Measurements from ENCODE around the gene VWDE.

Gene VWDE

DNA sequence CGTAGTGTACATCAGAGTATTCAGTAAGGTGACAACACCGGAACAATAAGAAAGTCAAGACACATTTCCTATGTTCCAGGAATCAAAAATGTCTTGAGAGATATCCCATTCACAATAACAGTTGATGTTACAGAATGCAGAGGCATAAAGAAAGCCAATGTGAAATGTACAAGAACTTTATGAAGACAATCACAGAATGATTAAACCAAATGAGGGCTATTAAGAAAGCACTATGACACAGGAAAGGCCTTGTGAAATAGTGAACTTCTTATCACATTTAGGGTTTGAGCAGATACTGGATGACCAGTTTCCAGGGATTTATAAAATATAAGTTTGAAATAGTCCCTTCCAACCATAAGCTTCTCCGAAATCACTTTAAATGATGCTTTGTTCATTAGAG is 52.7 kb downstream of the VWDE start:
- TF ChIP-seq, protein P1, sequence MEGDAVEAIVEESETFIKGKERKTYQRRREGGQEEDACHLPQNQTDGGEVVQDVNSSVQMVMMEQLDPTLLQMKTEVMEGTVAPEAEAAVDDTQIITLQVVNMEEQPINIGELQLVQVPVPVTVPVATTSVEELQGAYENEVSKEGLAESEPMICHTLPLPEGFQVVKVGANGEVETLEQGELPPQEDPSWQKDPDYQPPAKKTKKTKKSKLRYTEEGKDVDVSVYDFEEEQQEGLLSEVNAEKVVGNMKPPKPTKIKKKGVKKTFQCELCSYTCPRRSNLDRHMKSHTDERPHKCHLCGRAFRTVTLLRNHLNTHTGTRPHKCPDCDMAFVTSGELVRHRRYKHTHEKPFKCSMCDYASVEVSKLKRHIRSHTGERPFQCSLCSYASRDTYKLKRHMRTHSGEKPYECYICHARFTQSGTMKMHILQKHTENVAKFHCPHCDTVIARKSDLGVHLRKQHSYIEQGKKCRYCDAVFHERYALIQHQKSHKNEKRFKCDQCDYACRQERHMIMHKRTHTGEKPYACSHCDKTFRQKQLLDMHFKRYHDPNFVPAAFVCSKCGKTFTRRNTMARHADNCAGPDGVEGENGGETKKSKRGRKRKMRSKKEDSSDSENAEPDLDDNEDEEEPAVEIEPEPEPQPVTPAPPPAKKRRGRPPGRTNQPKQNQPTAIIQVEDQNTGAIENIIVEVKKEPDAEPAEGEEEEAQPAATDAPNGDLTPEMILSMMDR (IDR thresholded peaks at IDR 0.05; ENCODE audit: extremely low read depth, insufficient read depth, missing control alignments): no peak
- no peak for DNase-seq (ENCODE audit: low spot score)
- in situ Hi-C loops (cut with MboI; ENCODE audit: low pct_unique_long_range_greater_than_20kb, low sequenced_read_pairs, unreplicated experiment): no loop called here

DNA sequence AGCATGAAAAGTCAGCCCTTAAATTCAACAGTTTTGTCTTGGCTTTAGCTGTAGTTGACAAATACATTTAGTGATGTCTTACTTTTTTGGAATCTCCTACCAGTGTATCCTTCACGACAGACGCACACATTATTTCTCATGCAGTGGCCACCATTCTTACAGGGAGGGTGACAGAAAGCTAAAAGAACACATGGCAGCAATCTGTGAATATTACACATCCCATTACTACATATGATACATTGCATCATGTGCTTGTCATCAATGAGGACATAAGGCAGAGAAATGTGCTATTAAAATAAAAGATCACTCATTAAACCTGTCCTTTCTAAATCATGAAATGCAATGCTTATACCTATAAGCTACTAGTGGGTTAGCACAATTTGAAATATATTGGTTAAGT is 66.6 kb downstream of the VWDE start:
- in situ Hi-C loops (cut with MboI; ENCODE audit: low pct_unique_long_range_greater_than_20kb, low sequenced_read_pairs, unreplicated experiment): no loop called here
- TF ChIP-seq, protein P1 (IDR thresholded peaks at IDR 0.05; ENCODE audit: extremely low read depth, insufficient read depth, missing control alignments): no peak
- DNase-seq (ENCODE audit: low spot score): no peak

DNA sequence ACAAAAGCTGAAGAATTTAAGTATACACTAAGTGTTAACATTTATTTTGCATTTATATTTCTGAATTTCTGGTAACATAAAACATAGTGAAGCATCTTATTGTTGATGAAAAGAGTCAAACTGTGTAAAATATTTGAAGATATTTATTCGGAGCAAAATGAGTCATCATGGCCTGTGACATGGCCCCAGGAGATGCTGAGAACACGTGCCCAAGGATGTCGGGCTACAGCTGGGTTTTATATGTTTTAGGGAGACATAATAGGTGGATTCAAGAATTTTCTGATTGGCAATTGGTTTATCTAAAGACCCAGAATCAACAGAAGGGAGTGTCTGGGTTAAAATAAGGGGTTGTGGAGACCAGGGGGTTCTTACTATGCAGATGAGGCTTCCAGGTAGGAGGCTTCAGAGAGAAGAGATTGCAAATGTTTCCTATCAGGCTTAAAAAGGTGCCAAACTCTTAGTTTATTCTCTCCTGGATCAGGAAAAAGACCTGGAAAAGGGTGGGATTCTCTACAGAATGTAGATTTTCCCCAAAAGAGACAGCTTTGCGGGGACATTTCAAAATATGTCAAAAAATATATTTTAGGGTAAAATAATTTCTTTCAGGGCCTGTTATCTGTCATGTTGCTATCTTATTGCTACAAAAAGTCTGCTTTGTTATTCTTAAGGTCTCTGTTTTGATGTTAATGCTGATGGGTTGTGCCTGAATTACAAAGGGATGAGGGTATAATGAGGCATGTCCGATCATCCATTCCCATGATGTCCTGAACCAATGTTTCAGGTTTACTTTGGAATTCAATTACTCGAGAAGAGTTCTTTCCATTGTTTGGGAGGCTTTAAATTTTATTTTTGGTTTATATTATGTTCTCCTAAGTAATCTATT is 74.5 kb downstream of the VWDE start:
- in situ Hi-C loops (cut with MboI; ENCODE audit: low pct_unique_long_range_greater_than_20kb, low sequenced_read_pairs, unreplicated experiment): no loop called here
- TF ChIP-seq, protein P1 (IDR thresholded peaks at IDR 0.05; ENCODE audit: extremely low read depth, insufficient read depth, missing control alignments): no peak
- no peak for DNase-seq (ENCODE audit: low spot score)

DNA sequence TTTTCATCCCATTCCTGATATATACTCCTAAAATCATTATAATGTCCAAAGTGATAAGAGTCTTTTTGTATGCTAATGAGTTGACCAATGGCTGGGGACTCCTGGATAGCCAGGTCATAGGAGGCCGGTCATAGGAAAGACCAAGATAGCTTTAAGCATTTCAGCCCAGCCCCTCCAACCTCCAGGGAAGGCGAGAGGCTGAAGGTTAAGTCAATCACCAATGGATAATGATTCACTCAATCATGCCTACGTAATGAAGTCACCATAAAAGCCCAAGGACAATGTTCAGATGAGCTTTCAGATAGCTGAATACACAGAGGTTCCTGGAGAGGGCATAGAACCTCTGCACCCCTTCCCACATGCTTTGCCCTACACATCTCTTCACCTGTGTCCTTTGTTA is 75.7 kb downstream of the VWDE start:
- DNase-seq (ENCODE audit: low spot score): no peak
- in situ Hi-C loops (cut with MboI; ENCODE audit: low pct_unique_long_range_greater_than_20kb, low sequenced_read_pairs, unreplicated experiment): no loop called here
- TF ChIP-seq, protein P1 (IDR thresholded peaks at IDR 0.05; ENCODE audit: extremely low read depth, insufficient read depth, missing control alignments): no peak

DNA sequence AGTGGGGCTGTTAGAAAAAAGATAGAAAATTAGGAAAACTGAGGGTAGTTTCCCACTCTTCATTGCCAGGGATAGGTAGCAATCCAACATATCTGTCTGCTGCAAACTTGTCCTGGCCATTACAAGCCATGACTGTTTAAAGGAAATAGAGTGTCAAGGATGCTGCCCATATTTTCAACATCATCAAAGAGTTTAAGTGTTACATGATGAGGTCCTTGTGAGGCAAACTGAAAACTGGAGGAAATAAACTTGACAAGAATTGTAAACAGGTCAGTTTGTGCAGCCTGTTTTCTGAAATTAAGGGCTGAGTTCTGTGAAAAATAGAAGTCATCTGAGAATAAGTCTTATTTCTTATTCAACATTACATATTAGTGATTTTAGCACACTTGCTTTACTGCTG is 78.0 kb downstream of the VWDE start:
- in situ Hi-C loops (cut with MboI; ENCODE audit: low pct_unique_long_range_greater_than_20kb, low sequenced_read_pairs, unreplicated experiment): no loop called here
- DNase-seq (ENCODE audit: low spot score): no peak
- TF ChIP-seq, protein P1 (IDR thresholded peaks at IDR 0.05; ENCODE audit: extremely low read depth, insufficient read depth, missing control alignments): no peak

DNA sequence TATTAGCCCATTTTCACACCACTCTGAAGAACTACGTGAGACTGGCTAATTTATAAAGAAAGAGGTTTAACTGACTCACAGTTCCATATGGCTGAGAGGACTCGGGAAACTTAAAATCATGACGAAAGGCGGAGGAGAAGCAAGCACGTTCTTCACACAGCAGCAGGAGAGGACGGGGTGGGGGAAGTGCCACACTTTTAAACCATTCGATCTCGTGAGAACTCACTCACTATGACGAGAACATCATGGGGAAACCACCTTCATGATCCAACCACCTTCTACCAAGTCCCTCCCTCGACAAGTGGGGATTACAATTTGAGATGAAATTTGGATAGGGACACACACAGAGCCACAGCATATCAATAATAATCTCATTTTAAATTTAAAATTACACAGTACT is 80.2 kb downstream of the VWDE start:
- no peak for DNase-seq (ENCODE audit: low spot score)
- TF ChIP-seq, protein P1 (IDR thresholded peaks at IDR 0.05; ENCODE audit: extremely low read depth, insufficient read depth, missing control alignments): no peak
- in situ Hi-C loops (cut with MboI; ENCODE audit: low pct_unique_long_range_greater_than_20kb, low sequenced_read_pairs, unreplicated experiment): loop anchor here (25.0 kb wide), 2 partner anchors 261 to 486 kb away; partner anchors contain the start of gene THSD7A

Data from GM13977 (cell line).